Adipose tissue (tissue), 3 donors: ENCODE data around the gene ARL5C. TPM values are rescaled to one million over a fixed set of nuclear protein-coding genes. Genes with fewer than 3 reads are reported as not detected.
"Not testable (repeated sequence)": the region's sequence is repeated elsewhere in the genome, so short reads cannot be mapped to it uniquely, and the experiment has no call there.

ENCODE experiments used
- H3K27ac ChIP-seq: one replicate; pipeline ENCODE4 v1.5.1; 2013; ENCODE audit warnings: low read depth, low read length
- WGBS, 3 donors: extraction: QIAGEN DNeasy Blood & Tissue Kit; methylation state at CpG; one replicate each; pipeline ENCODE4 v1.1.7; 2013; 5-methylcytosine and 5-hydroxymethylcytosine counted together
- polyA plus RNA-seq, 3 donors: library from polyadenylated mRNA; stranded (reverse); fragments of 200-250 nt; gene quantifications; one replicate each; pipeline ENCODE4 v1.2.3, GENCODE V29; 2013
- donor health status: healthy with polysubstance abuse.
- donor health status: Bipolar disorder and iron deficiency.
- donor health status: healthy.

ARL5C gene
- polyA plus RNA-seq, 3 donors: 0.07 TPM; not detected in 2

DNA sequence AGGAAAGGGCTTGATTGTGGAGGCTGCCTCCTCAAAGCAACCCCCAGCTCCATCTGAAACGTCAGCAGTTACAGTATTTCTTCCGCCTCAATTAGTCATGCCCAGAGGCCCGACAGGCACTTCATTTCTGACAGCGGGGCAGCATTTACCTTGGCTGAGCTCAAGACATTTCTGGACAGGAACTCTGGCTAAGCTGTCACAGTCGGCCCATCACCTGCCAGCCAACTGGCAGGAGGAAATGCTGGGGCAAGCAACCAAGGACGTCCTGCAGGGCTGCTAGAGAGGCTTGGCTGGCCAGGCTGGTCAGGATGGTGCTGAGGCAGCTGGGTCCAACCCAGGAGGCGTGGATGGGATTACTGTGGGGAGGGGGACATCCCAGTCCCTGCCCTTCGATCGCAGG, 42.3 kb downstream of the ARL5C start:
- no peak overlapping the region for H3K27ac ChIP-seq
- WGBS, 3 donors: 64 to 85% (median 82%) methylated on average over 9 of the region's 9 CpGs

DNA sequence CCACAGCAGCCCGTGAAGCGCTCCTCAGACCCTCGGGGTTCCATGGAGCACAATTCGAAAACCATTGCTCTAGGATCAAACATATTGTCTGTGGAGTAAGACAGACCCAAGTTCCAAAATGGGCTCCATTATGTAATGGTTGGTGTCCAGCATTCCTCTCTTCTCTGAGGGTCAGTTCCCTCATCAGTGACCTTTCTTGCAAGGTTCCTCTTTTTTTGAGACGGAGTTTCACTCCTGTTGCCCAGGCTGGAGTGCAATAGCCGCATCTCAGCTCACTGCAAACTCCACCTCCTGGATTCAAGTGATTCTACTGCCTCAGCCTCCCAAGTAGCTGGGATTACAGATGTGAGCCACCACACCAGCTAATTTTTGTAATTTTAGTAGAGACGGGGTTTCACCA, 43.0 kb downstream of the ARL5C start:
- H3K27ac ChIP-seq: no peak overlapping the region
- WGBS, 3 donors: 85 to 87% (median 86%) methylated on average over 7 of the region's 7 CpGs

DNA sequence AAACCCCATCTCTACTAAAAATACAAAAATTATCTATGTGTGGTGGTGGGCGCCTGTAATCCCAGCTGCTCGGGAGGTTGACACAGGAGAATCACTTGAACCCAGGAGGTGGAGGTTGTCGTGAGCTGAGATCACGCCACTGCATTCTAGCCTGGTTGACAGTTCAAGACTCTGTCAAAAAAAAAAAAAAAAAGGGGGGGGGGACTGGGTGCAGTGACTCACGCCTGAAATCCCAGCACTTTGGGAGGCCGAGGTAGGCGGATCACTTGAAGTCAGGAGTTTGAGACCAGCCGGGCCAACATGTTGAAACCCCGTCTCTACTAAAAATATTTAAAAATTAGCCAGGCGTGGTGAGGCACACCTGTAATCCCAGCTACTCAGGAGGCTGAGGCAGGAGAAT, 44.0 kb downstream of the ARL5C start:
- 88 to 97% (median 93%) methylated on average over 9 to 10 of the region's 10 CpGs for WGBS, 3 donors

DNA sequence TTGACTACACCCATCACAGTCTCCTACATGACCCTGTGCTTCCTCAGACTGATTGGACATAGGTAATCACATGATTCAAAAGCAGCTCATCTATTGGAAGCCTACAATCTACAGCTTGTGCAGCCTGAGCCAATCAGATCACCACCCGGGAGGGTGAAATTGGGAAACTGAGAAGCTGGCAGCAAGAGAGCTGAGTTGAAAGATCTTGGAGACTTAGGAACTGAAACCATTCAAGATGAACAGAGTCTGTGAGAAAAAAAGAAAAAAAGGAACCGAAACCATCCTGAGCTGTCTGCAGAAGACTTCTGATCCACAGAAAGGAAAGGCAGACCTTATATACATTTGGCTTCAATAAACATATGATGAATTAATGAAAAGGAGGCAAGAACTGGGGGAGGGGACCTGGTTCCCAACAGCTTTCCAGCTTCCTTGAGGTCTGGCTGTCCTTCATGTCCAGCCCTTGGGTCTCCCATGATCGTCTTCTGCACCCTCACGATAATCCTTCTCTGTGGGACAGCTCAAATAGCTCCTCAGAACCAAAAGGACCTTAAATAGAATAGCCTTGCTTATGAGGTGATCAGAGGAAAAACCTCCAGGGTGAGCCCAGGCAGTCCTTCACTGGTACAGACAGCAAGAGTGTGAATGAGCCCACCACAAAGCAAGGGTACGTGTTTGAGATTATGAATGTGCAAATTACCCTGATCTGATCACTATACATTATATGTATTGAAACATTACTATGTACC, 47.1 kb downstream of the ARL5C start:
- 85 to 94% (median 88%) methylated on average over 5 of the region's 5 CpGs for WGBS, 3 donors

More for the DNA sequence above, 44.0 kb downstream of the ARL5C start:
- not testable (repeated sequence) for H3K27ac ChIP-seq

DNA sequence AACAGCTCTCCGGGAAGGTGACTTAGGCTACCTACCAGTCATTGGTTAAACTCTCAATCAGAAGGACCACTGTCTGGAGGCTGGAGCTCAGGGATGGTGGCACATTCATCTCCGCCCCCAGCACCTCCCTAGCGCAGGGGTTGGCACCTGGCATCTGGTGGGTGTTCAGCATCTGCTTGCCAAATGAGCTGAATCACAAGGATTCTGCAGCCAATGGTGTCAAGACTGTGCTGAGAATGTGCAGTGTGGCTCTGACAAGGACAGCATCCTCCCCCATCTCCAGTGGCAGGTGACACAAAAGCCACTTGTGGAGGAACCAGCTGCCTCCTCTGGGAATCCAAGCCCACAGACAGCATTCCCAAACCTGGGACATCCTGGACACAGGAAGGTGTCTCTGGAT, 49.7 kb downstream of the ARL5C start:
- 65 to 91% (median 70%) methylated on average over 3 of the region's 3 CpGs for whole genome bisulfite sequencing, 3 donors
- H3K27ac ChIP-seq: no peak overlapping the region

More for the DNA sequence above, 47.1 kb downstream of the ARL5C start:
- H3K27ac ChIP-seq: no peak overlapping the region

DNA sequence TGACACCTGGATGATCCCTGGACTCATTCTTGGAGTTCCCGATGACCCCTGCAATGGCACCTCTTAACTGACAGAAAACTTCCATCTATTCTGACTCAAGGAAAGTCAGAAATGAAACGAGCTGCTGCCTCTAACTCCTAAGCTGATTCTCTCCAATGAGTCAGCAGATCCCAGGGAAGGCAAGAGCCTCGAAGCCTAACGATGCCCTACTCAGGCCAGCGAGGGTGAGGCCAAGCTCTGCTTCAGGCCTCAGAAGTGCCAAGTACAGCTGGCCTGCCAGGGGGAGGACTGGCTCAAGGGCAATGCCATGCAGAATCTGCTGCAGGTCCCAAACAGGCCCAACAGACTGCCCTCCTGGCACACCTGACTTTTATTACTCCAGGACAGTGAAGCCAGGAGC, 50.8 kb downstream of the ARL5C start:
- no peak overlapping the region for H3K27ac ChIP-seq
- WGBS, 3 donors: 38 to 61% (median 52%) methylated on average over 5 of the region's 5 CpGs

DNA sequence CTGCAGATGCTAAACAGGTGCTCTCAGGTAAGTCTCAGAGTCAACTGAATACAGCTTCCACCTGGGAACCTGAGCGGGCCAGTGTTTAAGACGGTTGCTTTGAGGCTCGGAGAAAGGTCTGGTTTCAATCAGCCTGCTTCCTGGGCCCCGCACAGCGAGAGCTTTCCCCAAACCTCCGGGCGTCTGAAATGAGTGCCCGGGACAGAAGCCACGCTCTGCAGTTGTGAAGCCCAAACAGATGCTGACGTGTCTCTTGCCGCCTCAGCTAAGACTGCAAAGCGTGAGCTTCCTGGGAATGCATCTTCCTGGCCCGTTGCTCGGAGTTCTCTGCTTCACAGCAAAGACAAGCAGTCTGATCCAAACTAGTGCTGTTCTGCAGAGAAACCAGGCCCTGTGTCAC, 51.2 kb downstream of the ARL5C start:
- no peak overlapping the region for H3K27ac ChIP-seq
- WGBS, 3 donors: 63 to 89% (median 71%) methylated on average over 14 of the region's 14 CpGs

DNA sequence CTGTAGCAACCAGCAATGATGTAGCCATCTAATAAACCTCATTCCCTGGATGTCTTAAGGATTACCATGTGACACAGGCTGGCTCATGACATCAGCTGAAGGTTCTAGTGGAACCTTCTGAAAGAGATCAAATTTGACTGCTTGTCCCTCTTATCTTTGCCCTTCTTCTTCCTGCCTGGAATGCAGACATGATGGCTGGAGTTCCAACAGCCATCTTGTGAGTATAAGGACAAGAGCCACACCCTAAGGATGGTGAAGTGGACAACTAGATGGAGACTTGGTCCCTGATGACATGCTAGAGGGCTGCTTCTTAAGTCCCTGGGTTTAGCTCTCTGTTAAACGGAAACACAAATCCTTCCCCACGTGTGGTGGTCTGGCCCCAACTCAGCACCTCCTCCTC, 52.1 kb downstream of the ARL5C start:
- WGBS, 3 donors: 85 to 94% (median 91%) methylated on average over 2 of the region's 2 CpGs

DNA sequence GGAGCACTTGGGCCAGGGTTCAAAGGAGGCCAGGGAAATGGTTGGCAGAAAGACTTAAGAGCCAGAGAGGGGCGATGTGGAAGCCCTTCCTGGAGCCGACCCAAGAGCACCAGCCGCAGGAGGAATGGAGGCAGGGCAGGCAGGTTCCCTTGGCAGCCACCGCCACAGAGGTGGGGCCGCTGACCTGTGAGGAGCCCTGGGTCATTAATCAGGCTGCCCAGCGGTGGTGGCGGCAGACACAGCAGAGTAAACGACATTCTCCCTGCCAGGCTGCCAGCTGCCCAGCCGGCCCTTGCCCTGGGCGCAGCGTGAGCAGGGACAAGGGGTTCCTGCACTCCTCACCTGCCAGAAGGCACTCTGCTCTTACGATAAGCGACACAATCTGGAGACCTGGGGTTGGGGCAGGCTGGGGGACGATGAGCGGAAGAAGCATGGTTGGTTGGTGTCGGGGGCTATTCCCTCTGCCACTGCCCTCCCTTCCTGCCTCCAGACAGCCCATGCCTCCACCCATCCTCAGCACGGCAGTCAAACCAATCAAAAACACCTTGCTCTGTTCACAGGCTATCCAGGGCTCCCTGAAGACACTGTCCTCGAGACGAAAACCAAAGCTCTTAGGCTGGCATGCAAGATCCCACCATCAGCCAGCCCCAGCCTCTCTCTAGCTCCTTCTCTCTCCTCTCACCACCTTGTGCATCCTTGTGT, 55.4 kb downstream of the ARL5C start:
- no peak overlapping the region for H3K27ac ChIP-seq
- 14 to 68% (median 65%) methylated on average over 19 of the region's 19 CpGs for WGBS, 3 donors

More for the DNA sequence above, 52.1 kb downstream of the ARL5C start:
- H3K27ac ChIP-seq: no peak overlapping the region

DNA sequence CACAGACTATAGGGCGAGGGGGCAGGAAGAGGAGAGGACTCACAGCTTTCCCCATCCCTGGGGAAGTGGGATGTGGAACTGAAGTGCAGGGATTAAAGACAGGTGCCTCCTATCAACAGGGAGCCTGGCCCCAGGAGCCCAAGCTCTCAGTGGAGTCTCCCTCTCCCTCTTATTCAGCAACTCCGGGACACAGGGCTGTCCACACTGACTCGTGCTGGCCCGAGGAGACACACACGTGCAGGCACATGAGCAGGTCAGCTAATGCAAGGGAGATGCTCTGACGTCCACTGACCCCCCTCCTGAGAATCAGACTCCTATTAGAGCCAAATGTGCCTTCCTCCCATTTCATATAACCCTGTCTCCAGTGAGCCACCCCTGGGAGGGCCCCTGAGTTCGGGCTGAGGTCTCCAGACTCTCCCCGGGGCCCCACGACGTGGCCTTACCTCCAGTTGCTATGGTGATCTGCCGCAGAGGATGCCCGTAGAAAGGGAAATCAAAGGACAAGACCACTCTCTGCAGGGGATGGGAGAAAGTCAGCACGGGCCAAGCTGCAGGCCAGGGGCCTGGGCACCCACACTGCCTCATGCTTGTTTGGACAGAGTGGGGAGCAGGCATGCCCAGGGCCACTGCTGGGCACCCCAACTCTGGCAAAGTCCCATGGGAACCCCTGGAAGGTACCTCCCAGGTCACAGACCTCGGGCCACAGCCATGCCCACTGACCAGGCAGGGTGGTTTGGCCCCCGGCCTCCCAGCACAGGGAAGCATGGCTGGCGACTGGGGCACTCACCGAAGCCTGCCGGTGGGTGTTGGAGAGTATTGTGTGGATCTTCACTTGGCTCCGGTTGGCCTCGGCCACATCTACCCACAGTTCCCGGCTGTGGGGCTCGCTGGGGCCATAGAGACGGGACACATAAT, 57.2 kb downstream of the ARL5C start:
- 82 to 86% (median 85%) methylated on average over 23 of the region's 23 CpGs for WGBS, 3 donors
- no peak overlapping the region for H3K27ac ChIP-seq

DNA sequence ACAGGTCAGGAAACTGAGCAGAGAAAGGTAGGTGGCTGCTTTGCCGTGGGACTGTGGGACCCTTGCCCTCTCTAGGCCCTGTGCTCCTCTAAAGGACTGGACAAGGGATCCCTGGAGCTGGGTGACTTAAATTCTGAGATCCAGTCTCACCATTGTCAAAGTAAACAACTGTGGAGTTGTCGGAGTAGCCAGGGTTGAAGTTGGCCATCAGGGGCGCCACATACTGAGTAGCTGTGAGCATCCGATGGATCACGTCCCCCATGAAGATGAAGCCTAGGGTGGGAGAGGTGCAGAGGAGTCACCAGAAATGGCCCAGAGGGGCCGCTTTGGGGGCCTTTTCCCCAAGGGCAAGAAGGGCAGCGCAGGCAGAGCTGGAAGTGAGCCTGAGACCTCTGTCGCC, 58.0 kb downstream of the ARL5C start:
- no peak overlapping the region for H3K27ac ChIP-seq
- WGBS, 3 donors: 89 to 94% (median 91%) methylated on average over 8 of the region's 8 CpGs

DNA sequence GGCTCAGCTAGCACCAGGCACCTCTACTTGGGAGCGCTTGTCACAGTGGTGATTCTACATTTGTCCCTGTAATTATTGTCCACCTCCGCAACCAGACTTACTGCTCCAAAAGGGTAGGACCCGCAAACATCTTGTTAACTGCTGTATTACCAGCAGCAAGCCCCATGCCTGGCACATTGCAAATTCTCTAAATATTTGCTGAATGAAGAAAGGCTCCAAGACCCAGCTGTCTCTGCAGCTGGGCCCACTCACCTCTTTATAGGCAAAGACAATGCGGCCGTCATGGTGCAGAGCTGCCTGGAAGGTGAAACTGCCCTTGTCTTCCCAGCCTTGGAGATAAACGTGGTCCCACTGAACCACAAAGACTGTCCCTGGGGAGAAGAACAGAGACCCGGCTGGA, 58.8 kb downstream of the ARL5C start:
- 89 to 91% (median 90%) methylated on average over 7 of the region's 7 CpGs for WGBS, 3 donors
- no peak overlapping the region for H3K27ac ChIP-seq

Other genes with a start within 250 kb of the ARL5C start
- gene FBXO47, start 198.8 kb downstream of the ARL5C start, polyA plus RNA-seq: under 1 TPM in 1 of 3 donors, not detected in 2; 0.03 TPM
- 10 to 100 TPM in 1 of 3 donors, 1 to 10 TPM in 2; 1.2 to 10.7 (median 4.7) TPM for gene PLXDC1, start 14.5 kb downstream of the ARL5C start, polyA plus RNA-seq
- 1 to 10 TPM; 1.4 to 4.6 (median 1.5) TPM for gene CACNB1, start 31.5 kb upstream of the ARL5C start, polyA plus RNA-seq
- gene RPL19, start 34.1 kb upstream of the ARL5C start, polyA plus RNA-seq: 1,000 to 10,000 TPM; 2,235 to 3,735 (median 3,189) TPM
- gene STAC2, start 59.8 kb upstream of the ARL5C start, polyA plus RNA-seq: under 1 TPM; 0.09 to 0.22 (median 0.12) TPM
- gene FBXL20, start 235.5 kb upstream of the ARL5C start, polyA plus RNA-seq: 1 to 10 TPM; 2.3 to 4.5 (median 3.5) TPM